Spinal cord (tissue), 10 donors: ENCODE results near the gene NGF. TPM values are rescaled to one million over a fixed set of nuclear protein-coding genes. Genes with fewer than 3 reads are reported as not detected.
A peak's percentile ranks its signal among the peaks of the same experiment; 100 is the strongest.

ENCODE experiments used
- DNase-seq, 6 donors: peaks; one replicate each; pipeline versions ENCODE4 v3.0.0 to v3.0.0-alpha.2; 2013 to 2015; ENCODE audit warnings: low spot score in 6 of 6, low read depth in 4 of 6
- H3K27ac ChIP-seq: one replicate; pipeline ENCODE4 v1.5.1; 2013; ENCODE audit warnings: low read depth, low read length, control low read depth
- H3K27me3 ChIP-seq: one replicate; pipeline ENCODE4 v1.6.1; 2013; ENCODE audit warnings: low read length; ENCODE audit not compliant: control insufficient read depth, insufficient read depth
- H3K36me3 ChIP-seq: one replicate; pipeline ENCODE4 v1.6.1; 2013; ENCODE audit warnings: low read length; ENCODE audit not compliant: control insufficient read depth, insufficient read depth
- H3K4me1 ChIP-seq: one replicate; pipeline ENCODE4 v1.6.1; 2013; ENCODE audit warnings: low read length; ENCODE audit not compliant: control insufficient read depth, insufficient read depth
- H3K4me3 ChIP-seq: one replicate; pipeline ENCODE4 v1.5.1; 2013; ENCODE audit warnings: low read depth, low read length, control low read depth
- H3K9me3 ChIP-seq: one replicate; pipeline ENCODE4 v1.6.1; 2013; ENCODE audit warnings: low read length; ENCODE audit not compliant: control insufficient read depth, insufficient read depth
- WGBS: methylation state at CpG from one replicate; pipeline ENCODE4 v1.1.5; 2013; ENCODE audit warnings: missing lambda C conversion rate; ENCODE audit not compliant: insufficient coverage; 5-methylcytosine and 5-hydroxymethylcytosine counted together
- polyA plus RNA-seq, 2 donors: library from polyadenylated mRNA; unstranded; fragments of 120-200 nt; gene quantifications; one replicate each; pipeline ENCODE4 v1.2.1, GENCODE V29; 2013; ENCODE audit not compliant: insufficient read length in 2 of 2
- total RNA-seq, 2 donors: library from RNA; depleted of rRNA in 1 of 2; stranded (reverse); fragments of 120-200 nt in 1 of 2; fragments of >200 nt in 1 of 2; gene quantifications; one replicate each; pipeline versions ENCODE4 v1.2.3 to v1.2.4, GENCODE V29; 2013 to 2014
- donor health status: healthy.

The NGF gene
- total and polyA plus RNA-seq, 4 donors = 2.0 to 10.4 (median 4.2) TPM

GRCh38 chr1:115252585-115252984 is 85.5 kb downstream of the NGF start:
- 80% methylated on average over 1 of the region's 3 CpGs for WGBS
- H3K27ac ChIP-seq = peak overlapping the region; percentile 57
- no peaks in the 10 kb centered on the region for H3K36me3 ChIP-seq
- H3K4me3 ChIP-seq = no peak overlapping the region
- no peaks in the 10 kb centered on the region for H3K9me3 ChIP-seq
- DNase-seq = no peak
- H3K27me3 ChIP-seq = no peaks in the 10 kb centered on the region
- no peaks in the 10 kb centered on the region for H3K4me1 ChIP-seq

- no CpG with 5 or more reads among the region's 2 CpGs for WGBS
Measured at GRCh38 chr1:115251856-115252255, 86.2 kb downstream of the NGF start.

GRCh38 chr1:115251340-115251748 is 86.7 kb downstream of the NGF start:
- WGBS = no CpG with 5 or more reads among the region's 2 CpGs
- no peaks in the 10 kb centered on the region for H3K36me3 ChIP-seq
- no peak for DNase-seq
- no peak overlapping the region for H3K27ac ChIP-seq
- H3K9me3 ChIP-seq = no peaks in the 10 kb centered on the region
- H3K4me3 ChIP-seq = no peak overlapping the region
- no peaks in the 10 kb centered on the region for H3K27me3 ChIP-seq
- H3K4me1 ChIP-seq = no peaks in the 10 kb centered on the region

More at GRCh38 chr1:115251856-115252255, 86.2 kb downstream of the NGF start:
- H3K36me3 ChIP-seq = no peaks in the 10 kb centered on the region
- H3K27ac ChIP-seq = peak overlapping the region; percentile 57
- DNase-seq = peak in 1 of 6 donors; percentile 8
- H3K4me1 ChIP-seq = no peaks in the 10 kb centered on the region
- H3K4me3 ChIP-seq = no peak overlapping the region
- H3K27me3 ChIP-seq = no peaks in the 10 kb centered on the region
- no peaks in the 10 kb centered on the region for H3K9me3 ChIP-seq

- no peaks in the 10 kb centered on the region for H3K36me3 ChIP-seq
- H3K9me3 ChIP-seq = peaks cover 6% of the 10 kb centered on the region
- 100% methylated on average over 1 of the region's 1 CpG for WGBS
- no peak overlapping the region for H3K27ac ChIP-seq
- DNase-seq = no peak
- no peak overlapping the region for H3K4me3 ChIP-seq
- no peaks in the 10 kb centered on the region for H3K4me1 ChIP-seq
- no peaks in the 10 kb centered on the region for H3K27me3 ChIP-seq
Measured at GRCh38 chr1:115246526-115246925, 91.5 kb downstream of the NGF start.

GRCh38 chr1:115245227-115245626 is 92.8 kb downstream of the NGF start:
- Histone ChIP-seq H3K9me3 (peaks cover 6% of the 10 kb centered on the region), H3K36me3 (no peaks in the 10 kb centered on the region), H3K4me3 (no peak overlapping the region), H3K27me3 (no peaks in the 10 kb centered on the region), H3K4me1 (no peaks in the 10 kb centered on the region), H3K27ac (no peak overlapping the region)
- no CpG with 5 or more reads among the region's 1 CpG for WGBS
- DNase-seq = no peak

GRCh38 chr1:115242543-115242942 is 95.5 kb downstream of the NGF start:
- DNase-seq = no peak
- Histone ChIP-seq H3K4me3 (no peak overlapping the region), H3K36me3 (no peaks in the 10 kb centered on the region), H3K27me3 (no peaks in the 10 kb centered on the region), H3K4me1 (no peaks in the 10 kb centered on the region), H3K9me3 (peaks cover 6% of the 10 kb centered on the region), H3K27ac (no peak overlapping the region)
- no CpG with 5 or more reads among the region's 1 CpG for WGBS

- Histone ChIP-seq H3K27me3 (no peaks in the 10 kb centered on the region), H3K27ac (no peak overlapping the region), H3K36me3 (no peaks in the 10 kb centered on the region), H3K4me1 (no peaks in the 10 kb centered on the region), H3K4me3 (no peak overlapping the region), H3K9me3 (peaks cover 6% of the 10 kb centered on the region)
- WGBS = 60% methylated on average over 1 of the region's 1 CpG
- no peak for DNase-seq
Measured at GRCh38 chr1:115241309-115241708, 96.7 kb downstream of the NGF start.

- H3K36me3 ChIP-seq = no peaks in the 10 kb centered on the region
- WGBS = no CpG with 5 or more reads among the region's 3 CpGs
- H3K27me3 ChIP-seq = no peaks in the 10 kb centered on the region
- no peaks in the 10 kb centered on the region for H3K4me1 ChIP-seq
- no peak overlapping the region for H3K4me3 ChIP-seq
- H3K27ac ChIP-seq = no peak overlapping the region
- peaks cover 2% of the 10 kb centered on the region for H3K9me3 ChIP-seq
- DNase-seq = no peak
Measured at GRCh38 chr1:115240297-115240696, 97.8 kb downstream of the NGF start.

- DNase-seq = no peak
- H3K27me3 ChIP-seq = no peaks in the 10 kb centered on the region
- H3K27ac ChIP-seq = no peak overlapping the region
- H3K4me1 ChIP-seq = no peaks in the 10 kb centered on the region
- 63% methylated on average over 1 of the region's 1 CpG for WGBS
- no peaks in the 10 kb centered on the region for H3K36me3 ChIP-seq
- H3K9me3 ChIP-seq = no peaks in the 10 kb centered on the region
- no peak overlapping the region for H3K4me3 ChIP-seq
Measured at GRCh38 chr1:115239426-115239825, 98.6 kb downstream of the NGF start.

- no peaks in the 10 kb centered on the region for H3K4me1 ChIP-seq
- no peak overlapping the region for H3K4me3 ChIP-seq
- no peaks in the 10 kb centered on the region for H3K27me3 ChIP-seq
- no peak for DNase-seq
- no peaks in the 10 kb centered on the region for H3K36me3 ChIP-seq
- no peak overlapping the region for H3K27ac ChIP-seq
- H3K9me3 ChIP-seq = no peaks in the 10 kb centered on the region
Measured at GRCh38 chr1:115239148-115239422, 99.0 kb downstream of the NGF start.
